ENCODE results near the gene UNC13D.

DNA sequence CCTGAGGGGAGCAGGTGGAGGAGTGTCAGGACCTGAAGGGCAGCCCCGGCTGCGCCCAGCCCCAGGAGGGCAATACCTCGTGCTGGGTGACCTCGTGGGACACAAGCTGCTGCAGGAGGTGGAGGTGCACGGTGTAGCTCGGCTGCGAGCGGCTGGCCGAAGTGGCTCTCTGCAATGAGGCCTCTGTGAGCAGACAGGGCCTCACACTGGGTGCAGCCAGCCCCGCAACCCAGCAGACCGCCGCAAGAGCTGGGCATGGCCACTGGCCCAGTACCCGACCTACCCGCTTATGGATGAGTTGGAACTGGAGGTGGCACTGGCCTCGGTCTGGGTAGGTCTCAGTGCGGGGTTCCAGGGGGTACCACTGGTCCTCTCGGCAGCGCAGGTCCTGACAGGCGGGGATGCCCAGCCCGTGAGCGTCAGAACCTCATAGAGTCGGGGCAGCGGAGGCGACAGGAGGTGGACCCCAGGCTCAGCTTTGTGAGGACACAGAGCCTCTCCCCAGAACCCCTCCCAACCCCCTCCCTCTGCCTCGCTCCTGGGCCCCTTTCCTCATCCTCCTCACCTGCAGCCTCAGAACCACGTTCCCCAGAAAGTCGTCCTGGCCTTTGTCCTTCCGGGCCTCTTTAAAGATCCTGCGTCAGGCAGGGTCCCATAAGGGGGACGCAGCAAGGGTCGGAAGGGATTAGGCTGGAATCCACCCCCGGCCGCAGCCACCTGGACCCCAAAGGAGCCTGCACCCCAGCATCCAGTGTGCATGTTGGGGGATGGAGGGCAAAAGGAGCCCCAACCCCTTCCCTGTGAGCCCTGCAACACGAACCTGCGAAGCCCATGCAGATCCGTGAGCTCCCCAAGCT, 4.0 kb downstream of the UNC13D start:
- TF ChIP-seq, protein P1, sequence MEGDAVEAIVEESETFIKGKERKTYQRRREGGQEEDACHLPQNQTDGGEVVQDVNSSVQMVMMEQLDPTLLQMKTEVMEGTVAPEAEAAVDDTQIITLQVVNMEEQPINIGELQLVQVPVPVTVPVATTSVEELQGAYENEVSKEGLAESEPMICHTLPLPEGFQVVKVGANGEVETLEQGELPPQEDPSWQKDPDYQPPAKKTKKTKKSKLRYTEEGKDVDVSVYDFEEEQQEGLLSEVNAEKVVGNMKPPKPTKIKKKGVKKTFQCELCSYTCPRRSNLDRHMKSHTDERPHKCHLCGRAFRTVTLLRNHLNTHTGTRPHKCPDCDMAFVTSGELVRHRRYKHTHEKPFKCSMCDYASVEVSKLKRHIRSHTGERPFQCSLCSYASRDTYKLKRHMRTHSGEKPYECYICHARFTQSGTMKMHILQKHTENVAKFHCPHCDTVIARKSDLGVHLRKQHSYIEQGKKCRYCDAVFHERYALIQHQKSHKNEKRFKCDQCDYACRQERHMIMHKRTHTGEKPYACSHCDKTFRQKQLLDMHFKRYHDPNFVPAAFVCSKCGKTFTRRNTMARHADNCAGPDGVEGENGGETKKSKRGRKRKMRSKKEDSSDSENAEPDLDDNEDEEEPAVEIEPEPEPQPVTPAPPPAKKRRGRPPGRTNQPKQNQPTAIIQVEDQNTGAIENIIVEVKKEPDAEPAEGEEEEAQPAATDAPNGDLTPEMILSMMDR (IDR thresholded peaks at IDR 0.05): no peak
- TF ChIP-seq POLR2A (IDR thresholded peaks at IDR 0.05): no peak

Measured in heart left ventricle (tissue), 13 donors.